GM18502 (cell line): ENCODE data around the gene XPNPEP3.

Source experiments
- ATAC-seq: cut with Tn5 transposase; IDR thresholded peaks from one replicate; pipeline ENCODE4 v1.9.1; 2021; ENCODE audit warnings: mild to moderate bottlenecking; ENCODE audit not compliant: unreplicated experiment, poor library complexity

Gene XPNPEP3

GRCh38 chr22:40922484-40923303, 65.7 kb downstream of the XPNPEP3 start:
- ATAC-seq: no peak

GRCh38 chr22:40928657-40929056, 71.7 kb downstream of the XPNPEP3 start:
- no peak for ATAC-seq

GRCh38 chr22:40932396-40932795, 75.4 kb downstream of the XPNPEP3 start:
- no peak for ATAC-seq

GRCh38 chr22:40939202-40939601, 82.3 kb downstream of the XPNPEP3 start:
- no peak for ATAC-seq

GRCh38 chr22:40950962-40951794, 94.2 kb downstream of the XPNPEP3 start, which contains the start of gene RBX1:
RBX1 (plus strand) TSS chr22:40951378; CDS start chr22:40951399, 21 bp downstream.
- peak; percentile 74 for ATAC-seq

- ATAC-seq: no peak
Observed at GRCh38 chr22:40951795-40952605, 95.1 kb downstream of the XPNPEP3 start.

- ATAC-seq: no peak
Observed at GRCh38 chr22:40953471-40953870, 96.5 kb downstream of the XPNPEP3 start.

- ATAC-seq: no peak
Observed at GRCh38 chr22:40954113-40954512, 97.2 kb downstream of the XPNPEP3 start.

GRCh38 chr22:40955571-40955970, 98.6 kb downstream of the XPNPEP3 start:
- ATAC-seq: no peak

- no peak for ATAC-seq
Observed at GRCh38 chr22:40957601-40958000, 100.7 kb downstream of the XPNPEP3 start.

- no peak for ATAC-seq
Observed at GRCh38 chr22:40958299-40958698, 101.4 kb downstream of the XPNPEP3 start.

- ATAC-seq: no peak
Observed at GRCh38 chr22:40960145-40960544, 103.2 kb downstream of the XPNPEP3 start.

GRCh38 chr22:40965936-40966725, 109.2 kb downstream of the XPNPEP3 start:
- ATAC-seq: no peak

GRCh38 chr22:40966726-40967085, 109.8 kb downstream of the XPNPEP3 start:
- ATAC-seq: no peak

- no peak for ATAC-seq
Observed at GRCh38 chr22:40967111-40967760, 110.3 kb downstream of the XPNPEP3 start.

GRCh38 chr22:40972587-40972986, 115.6 kb downstream of the XPNPEP3 start:
- no peak for ATAC-seq

- ATAC-seq: no peak
Observed at GRCh38 chr22:40973144-40973543, 116.2 kb downstream of the XPNPEP3 start.

- no peak for ATAC-seq
Observed at GRCh38 chr22:40975366-40975765, 118.4 kb downstream of the XPNPEP3 start.
